OCI-LY7 (cell line): Measurements from ENCODE around the gene COBL.

Source experiments
- EZH2phosphoT487 ChIP-seq: fragments of 200-600 bp; sonication (generic); IDR thresholded peaks from 2 replicates; pipeline ENCODE4 v1.6.1; 2018; ENCODE audit warnings: low read depth, borderline replicate concordance, mild to moderate bottlenecking, mixed run types, antibody characterized with exemption, low read length, moderate library complexity, mixed read lengths
- TF ChIP-seq, protein P1 (sequence below): fragments of 200-600 bp; sonication (generic); conservative IDR thresholded peaks from 2 replicates; pipeline ENCODE4 v1.5.1; 2014; ENCODE audit warnings: mild to moderate bottlenecking, antibody characterized with exemption, low read length, moderate library complexity, mixed read lengths

DNA sequence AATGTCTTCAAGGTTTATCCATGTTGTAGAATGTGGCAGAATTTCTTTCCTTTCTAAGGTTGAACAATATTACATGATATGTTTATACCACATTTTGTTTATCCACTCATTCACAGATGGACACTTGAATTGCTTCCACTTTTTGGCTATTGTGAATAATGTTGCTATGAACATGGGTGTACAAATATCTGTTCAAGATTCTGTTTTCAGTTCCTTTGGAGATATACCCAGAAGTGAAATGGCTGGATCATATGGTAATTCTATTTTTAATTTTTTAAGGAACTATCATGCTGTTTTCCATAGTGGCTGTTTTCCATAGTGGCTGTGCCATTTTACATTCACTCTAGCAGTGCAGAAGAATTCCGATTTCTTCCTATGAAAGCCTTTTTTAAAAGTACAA is 339.2 kb downstream of the COBL start:
- TF ChIP-seq, protein P1, sequence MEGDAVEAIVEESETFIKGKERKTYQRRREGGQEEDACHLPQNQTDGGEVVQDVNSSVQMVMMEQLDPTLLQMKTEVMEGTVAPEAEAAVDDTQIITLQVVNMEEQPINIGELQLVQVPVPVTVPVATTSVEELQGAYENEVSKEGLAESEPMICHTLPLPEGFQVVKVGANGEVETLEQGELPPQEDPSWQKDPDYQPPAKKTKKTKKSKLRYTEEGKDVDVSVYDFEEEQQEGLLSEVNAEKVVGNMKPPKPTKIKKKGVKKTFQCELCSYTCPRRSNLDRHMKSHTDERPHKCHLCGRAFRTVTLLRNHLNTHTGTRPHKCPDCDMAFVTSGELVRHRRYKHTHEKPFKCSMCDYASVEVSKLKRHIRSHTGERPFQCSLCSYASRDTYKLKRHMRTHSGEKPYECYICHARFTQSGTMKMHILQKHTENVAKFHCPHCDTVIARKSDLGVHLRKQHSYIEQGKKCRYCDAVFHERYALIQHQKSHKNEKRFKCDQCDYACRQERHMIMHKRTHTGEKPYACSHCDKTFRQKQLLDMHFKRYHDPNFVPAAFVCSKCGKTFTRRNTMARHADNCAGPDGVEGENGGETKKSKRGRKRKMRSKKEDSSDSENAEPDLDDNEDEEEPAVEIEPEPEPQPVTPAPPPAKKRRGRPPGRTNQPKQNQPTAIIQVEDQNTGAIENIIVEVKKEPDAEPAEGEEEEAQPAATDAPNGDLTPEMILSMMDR, result no peak
- no peak for TF ChIP-seq EZH2phosphoT487
